Activated CD4-positive, alpha-beta T cell treated with anti-CD3 and anti-CD28 coated beads, Interleukin-2, amount 50 U/mL, for 16 hours (primary cell): ENCODE data around the gene CCDC170.

ENCODE experiments used
- DNase-seq: peaks from one replicate; pipeline ENCODE4 v3.0.0-alpha.2; 2020

The CCDC170 gene

GRCh38 chr6:151546941-151547659, 53.3 kb downstream of the CCDC170 start:
- DNase-seq: no peak

- DNase-seq: no peak
Observed at GRCh38 chr6:151548201-151548600, 54.4 kb downstream of the CCDC170 start.

- no peak for DNase-seq
Observed at GRCh38 chr6:151549790-151550189, 56.0 kb downstream of the CCDC170 start.

GRCh38 chr6:151550618-151551017, 56.8 kb downstream of the CCDC170 start:
- no peak for DNase-seq

- peak; percentile 18 for DNase-seq
Observed at GRCh38 chr6:151551223-151551857, 57.5 kb downstream of the CCDC170 start.

- no peak for DNase-seq
Observed at GRCh38 chr6:151553416-151554165, 59.8 kb downstream of the CCDC170 start.

DNA sequence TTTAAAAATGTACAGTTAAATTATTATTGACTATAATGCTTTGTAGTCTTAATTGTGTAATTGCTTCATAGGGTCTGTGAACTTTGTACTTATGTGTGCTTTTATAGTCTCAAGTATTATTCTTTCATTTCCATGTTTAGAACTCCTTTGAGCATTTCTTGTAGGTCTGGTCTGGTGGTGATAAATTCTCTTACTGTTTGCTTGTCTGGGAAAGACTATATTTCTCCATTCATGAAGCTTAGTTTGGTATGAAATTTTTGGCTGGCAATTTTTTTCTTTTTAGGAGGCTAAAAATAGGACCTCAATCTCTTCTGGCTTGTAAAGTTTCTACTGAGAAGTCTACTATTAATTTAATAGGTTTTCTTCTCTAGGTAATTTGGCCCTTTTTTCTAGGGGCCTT, 67.4 kb downstream of the CCDC170 start:
- DNase-seq: no peak

DNA sequence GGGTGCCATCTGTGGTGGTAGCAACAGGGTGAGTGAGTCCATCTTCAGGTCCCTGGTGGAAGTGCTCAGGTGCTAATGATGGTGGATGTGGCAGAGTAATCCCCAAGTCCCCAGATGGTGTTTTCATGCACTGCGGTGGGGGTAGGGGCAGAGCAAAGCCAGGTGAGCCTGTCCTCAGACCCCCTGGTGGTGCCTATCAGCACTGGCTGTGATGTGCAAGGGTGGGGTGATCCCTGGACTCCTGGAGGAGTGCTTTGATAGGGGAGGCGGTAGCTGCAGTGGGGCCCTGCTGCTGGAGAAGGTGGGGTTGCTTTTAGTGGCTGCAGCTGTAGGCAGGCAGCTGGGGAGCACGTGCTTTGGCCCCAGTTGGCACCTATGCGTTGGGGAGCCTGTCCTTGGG, 70.8 kb downstream of the CCDC170 start:
- no peak for DNase-seq

DNA sequence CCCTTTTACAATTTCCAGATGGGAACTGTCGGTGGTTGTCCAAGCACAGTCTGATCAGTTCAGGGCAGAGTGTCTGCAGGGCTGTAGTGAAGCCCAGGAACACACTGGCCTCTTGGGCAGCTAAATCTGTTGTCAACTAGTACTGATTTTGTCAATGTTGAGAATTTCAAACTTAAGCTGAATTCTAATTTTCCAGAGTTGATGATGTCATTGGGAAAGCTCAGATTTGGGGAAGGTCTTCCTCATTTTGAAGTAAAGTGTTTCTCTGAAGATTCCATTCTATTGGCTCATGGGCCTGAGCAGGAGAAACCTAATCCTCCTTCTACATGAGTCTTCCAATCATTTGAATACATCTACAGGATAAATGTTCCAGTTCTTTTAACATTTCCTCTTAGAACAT, 72.1 kb downstream of the CCDC170 start:
- no peak for DNase-seq

DNA sequence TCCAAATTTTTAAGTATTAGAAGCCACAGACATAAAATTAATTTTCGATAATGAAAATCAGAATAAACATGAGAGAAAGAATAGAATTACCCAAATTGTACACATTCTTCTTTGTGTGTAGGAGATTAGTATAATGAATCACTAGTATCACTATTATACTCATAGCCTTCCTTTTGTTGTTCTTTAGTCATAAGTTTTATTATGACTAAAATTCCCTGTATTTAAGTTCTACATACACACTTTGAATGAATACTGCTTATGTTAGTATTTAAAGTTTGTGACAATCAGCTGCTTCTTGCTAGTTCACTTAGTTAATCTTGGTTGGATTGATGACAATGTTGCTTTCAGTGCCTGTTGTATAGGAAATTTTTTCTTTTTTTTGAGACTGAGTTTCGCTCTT, 72.7 kb downstream of the CCDC170 start:
- peak; percentile 24 for DNase-seq

- DNase-seq: no peak
Observed at GRCh38 chr6:151576633-151577032, 82.8 kb downstream of the CCDC170 start.

- DNase-seq: no peak
Observed at GRCh38 chr6:151577257-151577656, 83.4 kb downstream of the CCDC170 start.

DNA sequence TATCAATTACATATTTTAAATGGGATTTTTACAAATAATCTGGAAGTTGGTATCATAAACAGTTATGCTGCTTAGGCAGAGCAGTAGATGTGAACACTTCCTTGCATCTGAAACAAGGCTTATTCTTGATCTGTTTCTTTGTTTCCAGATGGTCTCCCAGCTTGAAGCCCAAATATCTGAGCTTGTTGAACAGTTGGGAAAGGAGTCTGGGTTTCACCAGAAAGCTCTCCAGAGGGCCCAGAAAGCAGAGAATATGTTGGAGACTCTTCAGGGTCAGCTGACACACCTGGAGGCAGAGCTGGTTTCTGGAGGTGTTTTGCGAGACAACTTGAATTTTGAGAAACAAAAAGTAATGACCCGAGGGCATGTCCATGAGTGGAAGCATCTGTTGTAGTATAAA, 91.9 kb downstream of the CCDC170 start:
- no peak for DNase-seq

DNA sequence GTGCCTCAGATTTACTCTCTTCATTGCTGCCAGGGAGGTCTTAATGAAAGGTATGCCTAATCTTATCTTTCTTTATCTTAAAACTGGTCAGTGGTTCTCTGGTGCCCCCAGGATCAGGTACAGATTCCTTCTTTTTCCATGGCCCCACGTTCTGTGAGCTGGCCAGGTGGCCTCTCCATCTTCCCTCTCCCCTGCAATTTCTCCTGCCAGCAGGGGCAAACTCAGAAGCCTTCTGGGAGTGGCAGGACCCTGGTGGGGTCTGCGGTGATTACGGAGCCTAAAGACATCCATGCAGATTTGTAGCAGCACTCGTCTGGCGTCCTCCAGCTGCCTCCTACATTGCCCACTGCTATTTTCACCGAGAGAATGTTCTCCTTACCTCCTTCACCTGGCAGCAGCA, 95.8 kb downstream of the CCDC170 start:
- DNase-seq: no peak

GRCh38 chr6:151590742-151591141, 96.9 kb downstream of the CCDC170 start:
- no peak for DNase-seq

GRCh38 chr6:151592449-151593159, 98.8 kb downstream of the CCDC170 start:
- no peak for DNase-seq

- no peak for DNase-seq
Observed at GRCh38 chr6:151609146-151609902, 115.5 kb downstream of the CCDC170 start.

GRCh38 chr6:151610326-151610725, 116.5 kb downstream of the CCDC170 start:
- DNase-seq: no peak

GRCh38 chr6:151614630-151615029, 120.8 kb downstream of the CCDC170 start:
- no peak for DNase-seq

GRCh38 chr6:151616091-151616513, 122.3 kb downstream of the CCDC170 start:
- DNase-seq: no peak

DNA sequence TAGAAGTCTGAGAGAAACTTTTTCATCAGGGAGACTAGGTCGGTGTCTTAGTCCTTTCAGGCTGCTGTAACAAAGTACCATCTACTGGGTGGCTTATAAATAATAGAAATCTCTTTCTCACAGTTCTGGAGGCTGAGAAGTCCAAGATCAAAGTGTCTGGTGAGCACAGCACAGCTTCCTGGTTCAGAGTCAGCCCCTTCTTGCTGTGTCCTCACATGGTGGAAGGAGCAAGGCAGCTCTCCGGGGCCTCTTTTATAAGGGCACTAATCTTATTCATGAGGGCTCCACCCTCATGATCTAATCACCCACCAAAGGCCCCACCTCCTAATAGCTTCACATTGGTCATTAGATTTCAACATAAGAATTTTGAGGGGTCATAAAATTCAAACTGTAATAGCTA, 122.8 kb downstream of the CCDC170 start:
- DNase-seq: no peak

GRCh38 chr6:151617539-151617938, 123.7 kb downstream of the CCDC170 start:
- DNase-seq: no peak

GRCh38 chr6:151618717-151619116, 124.9 kb downstream of the CCDC170 start:
- DNase-seq: no peak
